KMS-11 (cell line): ENCODE measurements around the gene CCNO.

Experiments used
- H2AFZ ChIP-seq: fragments of 200-600 bp; sonication (generic); 2 replicates; pipeline ENCODE4 v1.6.1; 2016; ENCODE audit warnings: antibody characterized with exemption, mixed run types, low read depth
- H3K27ac ChIP-seq: fragments of 200-600 bp; sonication (generic); 2 replicates; pipeline ENCODE4 v1.6.1; 2016; ENCODE audit warnings: mild to moderate bottlenecking, mixed run types
- H3K27me3 ChIP-seq: fragments of 200-600 bp; sonication (generic); 2 replicates; pipeline ENCODE4 v1.6.1; 2017; ENCODE audit warnings: mild to moderate bottlenecking, low read depth, mixed run types, moderate library complexity; ENCODE audit not compliant: insufficient read depth
- H3K36me3 ChIP-seq: fragments of 200-600 bp; sonication (generic); 2 replicates; pipeline ENCODE4 v1.6.1; 2017; ENCODE audit warnings: mild to moderate bottlenecking, mixed run types; ENCODE audit not compliant: insufficient read depth
- H3K4me1 ChIP-seq: fragments of 200-600 bp; sonication (generic); 2 replicates; pipeline ENCODE4 v1.6.1; 2016; ENCODE audit warnings: mild to moderate bottlenecking, low read depth, mixed run types; ENCODE audit not compliant: poor library complexity, severe bottlenecking
- H3K4me2 ChIP-seq: fragments of 200-600 bp; sonication (generic); 2 replicates; pipeline ENCODE4 v1.7.0; 2016; ENCODE audit warnings: mild to moderate bottlenecking, mixed run types
- H3K4me3 ChIP-seq: fragments of 200-600 bp; sonication (generic); IDR thresholded peaks from 2 replicates; pipeline ENCODE4 v1.6.1; 2017; ENCODE audit warnings: low read depth, low read length, mixed read lengths; ENCODE audit not compliant: insufficient read depth
- H3K79me2 ChIP-seq: fragments of 200-600 bp; sonication (generic); 2 replicates; pipeline ENCODE4 v1.6.1; 2016; ENCODE audit warnings: low read depth, mixed run types; ENCODE audit not compliant: insufficient read depth
- H3K9ac ChIP-seq: fragments of 200-600 bp; sonication (generic); 2 replicates; pipeline ENCODE4 v1.6.1; 2016; ENCODE audit warnings: mild to moderate bottlenecking, mixed run types
- H4K20me1 ChIP-seq: fragments of 200-600 bp; sonication (generic); 2 replicates; pipeline ENCODE4 v1.6.1; 2016; ENCODE audit warnings: mild to moderate bottlenecking, mixed run types; ENCODE audit not compliant: insufficient read depth
- CTCF ChIP-seq: fragments of 200-600 bp; sonication (generic); conservative IDR thresholded peaks from 2 replicates; pipeline ENCODE4 v1.6.1; 2017; ENCODE audit warnings: low read depth, mild to moderate bottlenecking, antibody characterized with exemption, low read length, moderate library complexity, mixed read lengths

CCNO gene

DNA sequence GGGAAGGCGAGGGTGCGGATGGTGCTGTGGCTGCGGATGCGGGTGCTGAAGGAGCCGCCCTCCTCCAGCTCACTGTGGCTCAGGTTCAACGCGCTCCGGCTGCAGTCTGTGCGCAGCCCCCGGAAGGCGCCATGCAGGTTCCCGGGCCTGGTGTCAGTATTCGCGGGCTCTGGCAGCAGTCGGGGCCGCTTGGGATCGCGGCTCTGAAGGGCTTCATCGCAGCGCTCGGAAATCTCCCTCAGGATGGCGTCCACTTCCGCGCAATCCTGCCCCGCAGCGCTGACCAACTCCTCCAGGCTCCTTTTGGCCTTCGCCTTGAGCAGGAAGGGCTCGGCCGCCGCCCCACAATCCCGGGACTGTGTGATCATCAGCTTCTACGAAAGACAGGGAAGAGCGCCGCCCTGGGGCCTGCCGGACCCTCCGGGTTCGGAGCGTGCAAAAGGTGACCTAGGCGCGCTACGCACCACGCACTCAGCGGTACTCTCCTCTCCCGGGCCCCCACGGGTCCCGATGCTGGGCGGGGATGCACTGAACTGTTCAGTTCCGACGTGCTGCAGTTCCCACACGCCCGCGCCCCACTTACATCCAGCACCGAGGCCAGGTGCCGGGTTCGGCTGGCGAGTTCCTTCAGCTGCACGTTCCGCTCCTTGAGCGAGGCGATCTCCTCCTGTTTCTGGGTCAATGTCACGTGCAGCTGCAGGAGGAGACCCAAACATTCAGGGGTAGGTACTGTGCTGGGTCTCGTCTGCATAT is 12.8 kb downstream of the CCNO start:
- Histone ChIP-seq H3K79me2 (no peaks in the 10 kb centered on the region), H3K4me3 (no peak overlapping the region), H3K36me3 (no peaks in the 10 kb centered on the region), H3K27me3 (no peaks in the 10 kb centered on the region), H3K4me2 (no peak overlapping the region), H3K9ac (no peak overlapping the region), H2AFZ (no peak overlapping the region), H3K27ac (no peak overlapping the region), H4K20me1 (no peaks in the 10 kb centered on the region), H3K4me1 (no peaks in the 10 kb centered on the region)
- no peak for TF ChIP-seq CTCF

DNA sequence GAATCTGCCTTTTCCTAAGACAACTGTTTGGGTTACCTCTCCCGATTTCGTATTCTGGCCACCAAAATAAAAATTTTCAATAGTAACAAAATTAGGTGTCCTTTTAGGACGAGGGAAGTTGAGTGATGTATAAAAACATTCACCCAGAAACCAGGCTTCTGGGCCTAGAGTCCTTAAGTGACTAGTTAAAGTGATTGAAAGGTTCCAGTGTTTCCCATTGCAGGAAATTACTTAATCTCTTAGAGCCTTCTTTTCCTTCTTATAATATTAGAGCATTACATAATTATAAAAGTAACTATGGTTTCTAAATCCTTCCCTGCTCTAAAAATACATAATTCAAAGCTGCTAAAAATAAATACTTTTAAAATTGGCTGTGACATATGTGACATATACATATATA is 13.6 kb downstream of the CCNO start:
- H3K27ac ChIP-seq = no peak overlapping the region

DNA sequence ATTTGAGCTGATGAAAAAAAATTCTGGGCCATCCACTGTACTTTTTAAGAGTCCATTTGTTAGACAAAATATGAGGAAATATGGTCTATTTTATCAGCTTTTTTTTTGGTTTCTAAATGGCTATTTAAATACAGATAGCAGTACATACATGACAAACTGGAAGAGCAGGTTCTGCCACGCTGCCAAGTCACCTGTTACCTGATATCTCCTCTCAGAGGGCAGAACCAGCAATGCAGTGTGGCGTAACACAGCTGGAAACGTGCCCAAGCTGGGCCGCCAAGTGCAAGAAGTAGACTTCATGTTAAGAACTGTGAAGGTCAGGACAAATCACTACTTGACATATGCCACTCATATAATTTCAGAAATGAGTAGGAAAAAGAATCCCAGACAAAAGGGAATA is 14.4 kb downstream of the CCNO start:
- H3K36me3 ChIP-seq = no peaks in the 10 kb centered on the region
- H3K4me2 ChIP-seq = no peak overlapping the region
- H3K4me3 ChIP-seq = no peak overlapping the region
- no peak overlapping the region for H3K9ac ChIP-seq
- no peak overlapping the region for H2AFZ ChIP-seq
- H3K27me3 ChIP-seq = no peaks in the 10 kb centered on the region
- no peaks in the 10 kb centered on the region for H3K79me2 ChIP-seq
- no peaks in the 10 kb centered on the region for H4K20me1 ChIP-seq
- no peak overlapping the region for H3K27ac ChIP-seq
- no peaks in the 10 kb centered on the region for H3K4me1 ChIP-seq
- no peak for TF ChIP-seq CTCF

More for the DNA sequence above, 13.6 kb downstream of the CCNO start:
- no peak overlapping the region for H3K4me3 ChIP-seq
- no peaks in the 10 kb centered on the region for H3K79me2 ChIP-seq
- H3K4me2 ChIP-seq = no peak overlapping the region
- no peak for TF ChIP-seq CTCF
- H2AFZ ChIP-seq = no peak overlapping the region
- no peaks in the 10 kb centered on the region for H3K4me1 ChIP-seq
- H3K36me3 ChIP-seq = no peaks in the 10 kb centered on the region
- H3K9ac ChIP-seq = no peak overlapping the region
- no peaks in the 10 kb centered on the region for H3K27me3 ChIP-seq
- H4K20me1 ChIP-seq = no peaks in the 10 kb centered on the region

DNA sequence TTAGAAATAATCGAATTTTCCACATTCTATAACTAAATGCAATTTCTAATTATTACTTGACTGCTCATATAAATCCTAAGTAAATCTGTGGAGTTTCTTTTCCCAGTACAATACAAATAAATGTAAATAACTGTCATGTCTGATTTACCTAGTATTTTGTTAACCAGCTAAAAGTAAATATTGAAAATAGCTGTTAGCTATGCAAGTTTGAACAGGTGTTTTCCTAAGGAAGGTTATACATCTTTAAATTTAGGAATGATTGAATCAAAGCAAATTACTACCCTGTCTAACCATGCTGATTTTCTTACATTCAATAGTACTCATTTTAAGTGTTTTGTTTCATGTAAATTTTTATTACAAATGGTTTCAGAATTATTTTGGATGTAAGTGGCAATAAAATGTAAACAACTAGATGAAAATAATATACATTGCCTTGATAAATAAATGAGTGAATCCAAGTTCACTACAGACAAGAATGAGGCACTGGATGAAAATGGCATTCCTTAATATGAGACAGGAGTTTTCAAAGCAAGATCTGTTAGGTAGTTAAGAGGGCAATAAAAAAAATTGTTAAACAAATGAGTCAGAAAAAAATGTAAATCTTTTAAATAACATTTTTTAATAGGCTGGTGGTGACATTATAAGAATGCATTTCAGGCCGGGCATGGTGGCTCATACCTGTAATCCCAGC is 22.1 kb downstream of the CCNO start:
- no peak overlapping the region for H3K27ac ChIP-seq
- H3K36me3 ChIP-seq = no peaks in the 10 kb centered on the region
- H3K4me3 ChIP-seq = no peak overlapping the region
- no peaks in the 10 kb centered on the region for H3K79me2 ChIP-seq
- no peak for TF ChIP-seq CTCF
- H4K20me1 ChIP-seq = no peaks in the 10 kb centered on the region
- H3K4me1 ChIP-seq = peaks cover 7% of the 10 kb centered on the region
- H3K4me2 ChIP-seq = no peak overlapping the region
- H2AFZ ChIP-seq = no peak overlapping the region
- H3K9ac ChIP-seq = no peak overlapping the region
- H3K27me3 ChIP-seq = no peaks in the 10 kb centered on the region
